NCI-H2029 treated with DMSO at 0.1 percent for 48 hours (cell line): ENCODE data around the gene PRICKLE4.

Experiments
- DNase-seq: peaks from one replicate; lab custom pipeline; 2025; lab: John Stamatoyannopoulos, UW

PRICKLE4 gene

GRCh38 chr6:41771058-41771983 is 9.3 kb upstream of the PRICKLE4 start:
- DNase-seq, result no peak

GRCh38 chr6:41774841-41775240 is 5.7 kb upstream of the PRICKLE4 start:
- DNase-seq, result no peak

- no peak for DNase-seq
These were observed 5.2 kb upstream of the PRICKLE4 start for GRCh38 chr6:41775293-41775882.

- DNase-seq, result no peak
These were observed 2.9 kb upstream of the PRICKLE4 start for GRCh38 chr6:41777551-41778285.

GRCh38 chr6:41778895-41779294 is 1.7 kb upstream of the PRICKLE4 start:
- DNase-seq, result no peak

GRCh38 chr6:41779336-41779735 is 1.2 kb upstream of the PRICKLE4 start:
- no peak for DNase-seq

- peak; percentile 72 for DNase-seq
These were observed 613 bp upstream of the PRICKLE4 start, which contains the start of gene FRS3 for GRCh38 chr6:41779788-41780550. FRS3 (minus strand) TSS chr6:41779900; CDS start chr6:41776987, 2,913 bp downstream.

- DNase-seq, result peak; percentile 69
These were observed 766 bp downstream of the PRICKLE4 start for GRCh38 chr6:41781366-41781730.

GRCh38 chr6:41783106-41783780 is 2.7 kb downstream of the PRICKLE4 start:
- no peak for DNase-seq

- DNase-seq, result no peak
These were observed 4.1 kb downstream of the PRICKLE4 start for GRCh38 chr6:41784581-41785171.

GRCh38 chr6:41785254-41785653 is 4.7 kb downstream of the PRICKLE4 start:
- DNase-seq, result no peak

- DNase-seq, result no peak
These were observed 5.3 kb downstream of the PRICKLE4 start for GRCh38 chr6:41785689-41786450.

GRCh38 chr6:41786451-41787218 is 6.1 kb downstream of the PRICKLE4 start:
- peak; percentile 51 for DNase-seq

GRCh38 chr6:41787219-41787917 is 6.8 kb downstream of the PRICKLE4 start, which contains the start of gene TOMM6:
TOMM6 (plus strand) TSS chr6:41787694; CDS start chr6:41787698, 4 bp downstream.
- DNase-seq, result peak; percentile 67

GRCh38 chr6:41789390-41789724 is 8.8 kb downstream of the PRICKLE4 start:
- no peak for DNase-seq

- DNase-seq, result no peak
These were observed 9.5 kb downstream of the PRICKLE4 start for GRCh38 chr6:41790045-41790444.

GRCh38 chr6:41791305-41791704 is 10.7 kb downstream of the PRICKLE4 start:
- no peak for DNase-seq

- no peak for DNase-seq
These were observed 11.4 kb downstream of the PRICKLE4 start for GRCh38 chr6:41791984-41792383.

GRCh38 chr6:41796474-41796873 is 15.9 kb downstream of the PRICKLE4 start:
- no peak for DNase-seq
